Measurements from ENCODE around the gene RNPC3. TPM values are rescaled to one million over a fixed set of nuclear protein-coding genes. Genes with fewer than 3 reads are reported as not detected.
"Not testable (repeated sequence)": the region's sequence is repeated elsewhere in the genome, so short reads cannot be mapped to it uniquely, and the experiment has no call there.

RNPC3 gene
- total RNA-seq, 1 donor from 2014 or later, result 23.2 TPM

GRCh38 chr1:103546496-103546895 is 21.0 kb downstream of the RNPC3 start:
- no peak for DNase-seq (ENCODE audit: extremely low spot score, unreplicated experiment)
- no peak overlapping the region for H3K27ac Mint-ChIP-seq (ENCODE audit: unreplicated experiment)
- H3K27me3 Mint-ChIP-seq (ENCODE audit: unreplicated experiment), result no peaks in the 10 kb centered on the region
- peaks cover 58% of the 10 kb centered on the region for H3K36me3 Mint-ChIP-seq (ENCODE audit: unreplicated experiment)
- H3K4me3 Mint-ChIP-seq (ENCODE audit: unreplicated experiment), result no peak overlapping the region
- no peaks in the 10 kb centered on the region for H3K9me3 Mint-ChIP-seq (ENCODE audit: unreplicated experiment)
- TF ChIP-seq CTCF (IDR thresholded peaks at IDR 0.05), result no peak
- H3K4me1 Mint-ChIP-seq (ENCODE audit: unreplicated experiment), result no peaks in the 10 kb centered on the region

GRCh38 chr1:103547840-103548239 is 22.3 kb downstream of the RNPC3 start:
- no peak for DNase-seq (ENCODE audit: extremely low spot score, unreplicated experiment)
- Mint-ChIP-seq H3K4me1 (ENCODE audit: unreplicated experiment) (no peaks in the 10 kb centered on the region), H3K9me3 (ENCODE audit: unreplicated experiment) (no peaks in the 10 kb centered on the region), H3K27ac (ENCODE audit: unreplicated experiment) (no peak overlapping the region), H3K27me3 (ENCODE audit: unreplicated experiment) (no peaks in the 10 kb centered on the region), H3K4me3 (ENCODE audit: unreplicated experiment) (no peak overlapping the region), H3K36me3 (ENCODE audit: unreplicated experiment) (peaks cover 63% of the 10 kb centered on the region)
- TF ChIP-seq CTCF (IDR thresholded peaks at IDR 0.05), result no peak

GRCh38 chr1:103560427-103560826 is 34.9 kb downstream of the RNPC3 start:
- no peaks in the 10 kb centered on the region for H3K9me3 Mint-ChIP-seq (ENCODE audit: unreplicated experiment)

GRCh38 chr1:103561124-103561523 is 35.6 kb downstream of the RNPC3 start:
- not testable (repeated sequence) for H3K9me3 Mint-ChIP-seq (ENCODE audit: unreplicated experiment); DNase-seq (ENCODE audit: extremely low spot score, unreplicated experiment); H3K36me3 Mint-ChIP-seq (ENCODE audit: unreplicated experiment); H3K4me3 Mint-ChIP-seq (ENCODE audit: unreplicated experiment); H3K27ac Mint-ChIP-seq (ENCODE audit: unreplicated experiment); H3K27me3 Mint-ChIP-seq (ENCODE audit: unreplicated experiment)
- peaks cover 13% of the 10 kb centered on the region for H3K4me1 Mint-ChIP-seq (ENCODE audit: unreplicated experiment)

More at GRCh38 chr1:103560427-103560826, 34.9 kb downstream of the RNPC3 start:
- H3K4me3 Mint-ChIP-seq (ENCODE audit: unreplicated experiment), result no peak overlapping the region
- no peak overlapping the region for H3K27ac Mint-ChIP-seq (ENCODE audit: unreplicated experiment)
- peaks cover 16% of the 10 kb centered on the region for H3K36me3 Mint-ChIP-seq (ENCODE audit: unreplicated experiment)
- TF ChIP-seq CTCF (IDR thresholded peaks at IDR 0.05), result no peak
- peaks cover 13% of the 10 kb centered on the region for H3K4me1 Mint-ChIP-seq (ENCODE audit: unreplicated experiment)
- peaks cover 4% of the 10 kb centered on the region for H3K27me3 Mint-ChIP-seq (ENCODE audit: unreplicated experiment)
- no peak for DNase-seq (ENCODE audit: extremely low spot score, unreplicated experiment)

GRCh38 chr1:103561643-103562395 is 36.3 kb downstream of the RNPC3 start:
- peak overlapping the region; percentile 45 for H3K27ac Mint-ChIP-seq (ENCODE audit: unreplicated experiment)

More at GRCh38 chr1:103561643-103562395, 36.3 kb downstream of the RNPC3 start:
- peaks cover 6% of the 10 kb centered on the region for H3K36me3 Mint-ChIP-seq (ENCODE audit: unreplicated experiment)
- no peak for TF ChIP-seq CTCF (IDR thresholded peaks at IDR 0.05)
- peaks cover 4% of the 10 kb centered on the region for H3K27me3 Mint-ChIP-seq (ENCODE audit: unreplicated experiment)
- H3K4me3 Mint-ChIP-seq (ENCODE audit: unreplicated experiment), result peak overlapping the region; percentile 28
- no peaks in the 10 kb centered on the region for H3K9me3 Mint-ChIP-seq (ENCODE audit: unreplicated experiment)
- H3K4me1 Mint-ChIP-seq (ENCODE audit: unreplicated experiment), result peaks cover 13% of the 10 kb centered on the region
- no peak for DNase-seq (ENCODE audit: extremely low spot score, unreplicated experiment)
